Suppressor macrophage treated with lipopolysaccharide for 1 hour (primary cell): ENCODE results near the gene POU2AF2.
A peak's percentile ranks its signal among the peaks of the same experiment; 100 is the strongest.
"Not testable (repeated sequence)": the region's sequence is repeated elsewhere in the genome, so short reads cannot be mapped to it uniquely, and the experiment has no call there.

ENCODE experiments used
- DNase-seq, 3 donors: peaks; one replicate each; pipeline ENCODE4 v3.0.0-alpha.2; 2020 to 2022

POU2AF2 gene

DNA sequence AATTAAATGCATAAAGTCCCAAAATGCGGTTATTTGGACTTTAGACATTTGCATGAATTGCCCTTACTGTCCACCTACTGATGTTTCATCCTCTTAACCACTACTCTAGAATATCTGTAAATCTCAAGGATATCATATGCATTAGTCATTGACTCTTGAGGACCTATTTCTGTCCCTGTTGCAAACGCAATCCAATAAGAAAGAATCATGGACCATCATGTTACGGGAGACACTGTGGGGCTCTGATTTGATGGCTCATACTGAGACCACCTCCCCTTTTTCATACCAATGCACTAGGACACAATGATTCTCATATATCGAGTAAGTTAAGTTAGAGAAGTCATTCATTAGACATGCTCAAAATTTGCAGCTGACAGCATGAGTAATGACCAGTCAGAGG is 14.4 kb downstream of the POU2AF2 start:
- DNase-seq, result no peak

- DNase-seq, result no peak
These were observed 15.3 kb downstream of the POU2AF2 start for GRCh38 chr11:111260811-111261210.

GRCh38 chr11:111264646-111265045 is 19.1 kb downstream of the POU2AF2 start:
- DNase-seq, result no peak

DNA sequence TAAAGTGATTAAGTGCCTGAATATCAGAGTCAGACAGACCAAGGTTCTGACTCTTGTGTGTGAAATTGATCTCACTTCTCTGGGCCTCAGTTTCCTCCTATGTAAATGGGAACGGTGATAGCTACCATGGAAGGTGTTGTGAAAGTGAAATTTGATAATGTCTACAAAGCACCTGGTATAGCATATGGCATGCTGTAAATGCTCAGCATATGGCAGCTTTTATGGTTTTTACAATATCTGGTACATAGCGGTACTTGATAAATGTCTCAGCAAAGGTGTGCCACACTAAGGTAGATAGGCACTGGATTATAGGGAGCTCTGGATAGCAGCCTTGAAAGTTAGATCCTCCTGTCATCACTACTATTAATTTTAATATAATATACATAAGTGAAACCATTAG is 19.9 kb downstream of the POU2AF2 start:
- no peak for DNase-seq

- DNase-seq, result not testable (repeated sequence)
These were observed 22.8 kb downstream of the POU2AF2 start for GRCh38 chr11:111268303-111268702.

DNA sequence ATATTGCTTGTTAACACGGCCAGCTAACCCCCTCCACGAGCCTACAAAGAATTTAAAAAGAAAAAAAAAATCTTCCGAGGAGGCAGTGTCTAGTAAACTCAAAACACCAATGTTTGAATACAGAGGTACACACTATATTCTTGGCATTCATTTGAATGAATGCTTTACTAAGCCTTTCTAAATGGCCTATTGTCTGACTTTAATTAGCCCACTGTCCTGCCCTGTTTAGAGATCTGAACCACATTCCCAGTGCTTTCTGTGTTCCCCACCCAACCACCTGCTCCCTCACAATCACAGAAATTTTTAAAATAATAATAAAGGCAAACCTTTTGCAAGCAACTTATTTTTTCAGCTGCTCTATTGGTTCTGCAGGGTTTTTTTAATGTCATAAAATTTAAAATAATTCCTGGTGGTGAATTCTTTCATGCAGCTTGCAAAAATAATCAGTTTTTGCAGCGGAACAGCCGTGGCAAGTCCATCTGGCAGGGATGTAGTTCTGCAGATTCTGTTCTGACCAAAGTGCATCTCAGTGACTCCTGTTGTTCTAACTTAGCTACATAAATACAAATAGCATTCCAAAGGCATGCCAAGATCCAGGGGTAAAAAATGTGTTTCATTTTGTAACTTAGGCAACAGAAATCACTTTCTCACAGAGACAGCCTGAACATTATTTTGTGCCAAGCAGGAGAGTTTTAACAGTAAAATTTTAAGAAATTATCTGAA is 23.8 kb downstream of the POU2AF2 start:
- DNase-seq, result no peak

DNA sequence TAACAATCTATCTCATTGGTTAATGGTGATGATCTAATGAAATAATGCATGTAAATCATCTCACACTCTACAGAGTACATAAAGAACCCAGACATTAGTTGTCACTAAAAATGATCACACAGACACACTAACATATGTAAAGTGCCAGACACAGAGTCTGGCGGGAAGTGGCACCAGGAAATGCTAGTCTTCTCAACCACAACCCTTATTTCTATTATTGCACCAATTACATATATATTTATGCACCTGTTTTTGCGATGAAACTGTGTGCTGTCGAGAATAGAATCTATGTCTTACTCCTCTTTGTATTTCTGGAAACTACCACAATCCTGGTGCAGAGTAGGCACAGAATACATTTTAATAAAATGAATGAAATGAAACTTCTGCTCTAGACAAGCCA is 26.9 kb downstream of the POU2AF2 start:
- DNase-seq, result no peak

DNA sequence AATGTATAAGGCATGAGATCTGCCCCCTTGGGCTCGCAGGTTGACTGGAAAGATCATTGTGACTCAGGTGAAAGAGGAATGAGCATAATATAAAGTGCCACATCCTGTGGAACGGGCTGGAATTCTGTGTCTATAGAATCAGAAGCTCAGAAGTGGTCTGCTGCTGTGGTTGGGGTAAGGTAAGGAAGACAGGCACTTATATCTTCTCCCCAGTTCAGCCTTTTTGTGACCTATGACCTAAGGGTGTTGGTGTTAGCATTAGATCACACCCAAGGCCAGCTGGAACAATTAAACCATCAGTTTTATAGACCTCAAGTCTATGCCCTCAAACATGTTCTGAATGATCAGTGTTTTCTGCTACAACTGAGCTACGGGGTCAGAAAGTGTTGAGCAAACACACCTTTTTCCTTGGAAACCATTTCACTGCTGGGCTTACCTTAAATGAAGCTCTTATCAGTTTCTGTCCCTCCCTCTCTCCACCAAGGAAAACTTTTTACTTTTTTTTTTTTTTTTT is 37.1 kb downstream of the POU2AF2 start:
- no peak for DNase-seq

DNA sequence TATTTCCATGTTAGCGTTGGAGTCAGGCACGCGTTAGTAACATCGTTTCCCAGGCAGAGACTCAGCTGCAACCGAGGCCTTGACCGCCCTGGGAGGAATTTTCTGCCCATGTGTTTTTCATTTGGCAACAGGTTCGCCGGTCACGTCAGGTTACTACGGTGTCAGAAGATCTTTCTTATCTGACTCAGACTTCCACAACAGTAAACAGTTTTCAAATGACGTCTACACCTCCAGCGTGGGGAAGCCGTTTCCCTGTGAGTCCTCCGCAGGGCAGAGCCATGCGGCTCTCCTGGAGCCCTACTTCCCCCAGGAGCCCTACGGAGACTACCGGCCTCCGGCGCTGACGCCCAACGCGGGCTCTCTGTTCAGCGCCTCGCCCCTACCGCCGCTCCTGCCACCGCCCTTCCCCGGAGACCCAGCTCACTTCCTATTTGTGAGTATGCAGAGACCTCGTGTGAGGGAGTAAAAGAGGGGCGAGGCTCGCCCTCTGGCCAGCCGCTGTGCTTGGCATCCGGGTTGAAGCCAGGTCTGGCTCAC is 38.5 kb downstream of the POU2AF2 start:
- DNase-seq, result no peak

GRCh38 chr11:111285189-111286091 is 39.9 kb downstream of the POU2AF2 start:
- DNase-seq, result no peak

- no peak for DNase-seq
These were observed 46.2 kb downstream of the POU2AF2 start for GRCh38 chr11:111291764-111292163.

GRCh38 chr11:111292408-111292807 is 46.9 kb downstream of the POU2AF2 start:
- not testable (repeated sequence) for DNase-seq

DNA sequence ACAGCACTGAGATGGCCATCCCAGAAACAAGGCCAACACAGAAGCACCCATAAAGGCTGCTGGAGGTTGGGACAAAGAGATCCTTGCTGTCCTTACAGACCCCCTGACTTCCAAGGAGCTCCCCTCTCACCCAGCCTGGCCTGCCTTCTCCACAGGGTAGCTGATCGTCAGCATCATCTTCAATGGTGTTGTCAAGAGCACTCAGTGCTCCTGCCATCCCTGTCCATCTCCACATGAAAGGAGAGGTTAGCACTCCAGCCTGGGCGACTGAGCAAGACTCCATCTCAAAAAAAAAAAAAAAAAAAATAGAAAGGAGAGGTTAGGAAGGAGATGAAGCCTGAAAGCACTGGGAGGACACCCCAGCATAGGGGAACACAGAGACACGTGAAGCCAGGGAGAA is 50.7 kb downstream of the POU2AF2 start:
- DNase-seq, result no peak

DNA sequence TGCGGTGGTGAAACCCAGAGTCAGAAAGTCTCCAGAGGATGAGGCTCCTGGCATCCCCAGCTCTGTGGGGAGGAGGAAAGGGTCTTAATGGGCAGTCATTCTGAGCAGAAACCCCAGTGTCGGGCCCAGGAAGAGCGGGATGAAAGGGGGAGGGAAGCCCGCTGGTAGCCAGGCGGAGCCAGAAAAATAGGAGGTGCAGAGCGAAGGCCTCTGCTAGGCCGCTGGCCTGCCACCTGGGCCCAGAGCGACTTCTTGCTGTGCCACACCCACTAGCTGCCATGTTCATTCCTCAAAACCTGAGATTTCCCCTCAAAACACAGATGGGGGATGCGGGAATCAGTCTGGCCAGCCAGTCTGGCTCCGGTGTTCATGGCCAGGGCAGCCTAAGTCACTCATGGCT is 52.2 kb downstream of the POU2AF2 start:
- DNase-seq, result no peak

GRCh38 chr11:111298413-111299100 is 53.0 kb downstream of the POU2AF2 start, which contains the start of gene POU2AF3:
POU2AF3 (plus strand) TSS chr11:111298546; CDS start chr11:111298582, 36 bp downstream.
- peak in 1 of 3 donors; percentile 3 for DNase-seq

- peak; percentile 24 to 66 (median 35) for DNase-seq
These were observed 53.8 kb downstream of the POU2AF2 start for GRCh38 chr11:111299101-111300026.

DNA sequence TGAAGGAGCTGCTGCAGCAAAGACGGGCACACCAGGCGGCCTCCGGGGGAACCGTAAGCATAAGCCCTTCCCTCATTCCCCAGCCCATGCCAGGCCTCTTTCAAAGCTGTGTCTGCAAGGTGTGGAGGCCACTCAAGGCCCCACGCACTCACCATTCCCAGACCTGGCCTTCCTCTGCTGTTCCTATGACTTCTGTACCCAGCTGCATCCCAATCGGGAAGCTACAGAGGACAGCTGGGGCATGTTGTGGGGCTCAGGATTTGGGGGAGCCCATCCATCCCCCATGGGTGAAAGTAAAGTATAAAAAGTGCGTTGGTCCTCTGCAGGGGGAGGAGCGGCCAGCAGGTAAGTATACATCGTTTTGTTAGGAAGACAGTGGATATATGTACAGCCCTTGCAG is 55.0 kb downstream of the POU2AF2 start:
- DNase-seq, result no peak

GRCh38 chr11:111301004-111301841 is 55.7 kb downstream of the POU2AF2 start:
- no peak for DNase-seq

- DNase-seq, result no peak
These were observed 56.3 kb downstream of the POU2AF2 start for GRCh38 chr11:111301842-111302118.

DNA sequence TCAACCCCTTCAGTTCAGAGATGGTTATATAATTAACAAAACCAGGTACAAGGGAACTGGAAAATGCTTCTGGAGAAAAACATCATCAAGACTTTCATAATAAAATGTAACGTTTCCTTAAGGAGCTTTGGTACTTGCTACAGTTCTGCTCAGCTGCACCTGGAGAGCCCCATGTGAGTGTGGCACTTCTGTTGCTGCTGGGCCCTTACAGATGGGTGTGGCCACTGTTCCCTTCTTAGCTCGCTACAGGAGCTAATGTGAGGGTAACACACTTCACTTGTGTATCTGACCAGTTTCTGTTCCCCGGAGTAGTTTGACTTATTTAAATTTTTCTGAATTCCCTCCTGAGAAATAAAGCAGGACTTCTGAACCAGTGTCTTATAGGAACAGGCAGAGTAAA is 56.8 kb downstream of the POU2AF2 start:
- no peak for DNase-seq

DNA sequence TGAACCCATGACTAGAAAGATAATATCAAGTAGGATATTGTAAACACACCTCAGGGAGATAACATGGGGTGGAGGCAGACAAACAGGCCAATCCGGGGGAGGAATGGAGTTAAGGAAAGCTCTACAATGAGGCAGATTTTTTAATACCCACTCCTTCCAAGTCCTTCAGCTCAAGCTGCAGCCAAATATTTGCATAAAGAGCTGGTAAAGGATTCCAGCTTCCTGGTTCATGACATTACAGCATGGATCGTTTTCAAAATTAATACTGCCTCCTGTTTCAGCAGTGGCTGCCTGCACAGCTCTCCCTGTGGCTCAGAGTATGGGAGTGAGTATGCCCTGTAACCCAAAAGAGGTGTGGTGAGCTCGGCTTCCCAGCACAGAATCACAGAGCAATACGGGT is 57.9 kb downstream of the POU2AF2 start:
- DNase-seq, result no peak
